OCI-LY7 (cell line): ENCODE results near the gene FBN1.

ENCODE experiments used
- CTCF ChIP-seq: fragments of 200-600 bp; sonication (generic); conservative IDR thresholded peaks from 2 replicates; pipeline ENCODE4 v1.5.1; 2014; ENCODE audit warnings: mild to moderate bottlenecking, antibody characterized with exemption, low read length, moderate library complexity, mixed read lengths
- EZH2phosphoT487 ChIP-seq: fragments of 200-600 bp; sonication (generic); IDR thresholded peaks from 2 replicates; pipeline ENCODE4 v1.6.1; 2018; ENCODE audit warnings: low read depth, borderline replicate concordance, mild to moderate bottlenecking, mixed run types, antibody characterized with exemption, low read length, moderate library complexity, mixed read lengths

DNA sequence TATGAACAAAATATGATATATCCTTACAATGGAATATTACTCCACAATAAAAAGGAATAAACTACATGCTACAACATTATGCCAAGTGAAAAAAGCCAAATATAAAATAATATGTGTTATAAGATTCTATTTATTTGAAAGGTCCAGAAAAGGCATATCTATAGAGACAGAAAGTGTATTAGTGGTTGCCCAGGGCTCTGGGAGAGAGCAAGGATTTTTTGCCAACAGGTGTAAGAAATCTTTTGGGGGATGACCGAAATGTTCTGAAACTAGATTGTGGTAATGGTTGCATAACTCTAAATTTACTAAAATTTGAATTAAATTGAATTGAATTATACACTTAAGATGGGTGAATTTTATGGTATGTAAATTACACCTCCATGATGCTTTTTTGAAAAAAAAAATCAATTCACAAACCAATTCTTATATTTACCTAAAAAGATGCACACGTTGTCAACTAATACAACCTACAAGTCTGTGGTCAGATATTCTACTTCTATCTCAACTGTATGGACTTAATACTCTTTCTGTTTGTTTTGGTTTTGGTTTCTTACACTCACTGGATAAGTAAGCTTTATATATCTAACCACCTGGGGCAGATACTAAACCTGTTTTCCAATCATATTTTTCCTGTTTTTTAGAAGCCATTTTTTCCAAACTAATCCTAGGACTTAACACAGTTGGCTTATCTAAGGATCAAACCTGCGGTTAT lies 75.8 kb downstream of the FBN1 start:
- TF ChIP-seq CTCF (no peak), EZH2phosphoT487 (no peak)
